Measurements from ENCODE around the gene PRSS21.

PRSS21 gene

GRCh38 chr16:2779978-2780898 lies 36.8 kb upstream of the PRSS21 start:
- no peak for DNase-seq

GRCh38 chr16:2782583-2783351 lies 34.3 kb upstream of the PRSS21 start:
- no peak for DNase-seq

- no peak for DNase-seq
Measured at GRCh38 chr16:2783581-2784357, 33.3 kb upstream of the PRSS21 start.

GRCh38 chr16:2784358-2785100 lies 32.5 kb upstream of the PRSS21 start:
- DNase-seq, result no peak

- no peak for DNase-seq
Measured at GRCh38 chr16:2785101-2785991, 31.7 kb upstream of the PRSS21 start.

GRCh38 chr16:2786061-2786825 lies 30.8 kb upstream of the PRSS21 start:
- no peak for DNase-seq

GRCh38 chr16:2786826-2787151 lies 30.2 kb upstream of the PRSS21 start:
- no peak for DNase-seq

- DNase-seq, result no peak
Measured at GRCh38 chr16:2787406-2787805, 29.6 kb upstream of the PRSS21 start, which contains the start of gene PRSS33. Gene PRSS33 (minus strand): TSS chr16:2787560. CDS start chr16:2786547, 1,013 bp downstream.

GRCh38 chr16:2787961-2788360 lies 29.1 kb upstream of the PRSS21 start:
- no peak for DNase-seq

- DNase-seq, result no peak
Measured at GRCh38 chr16:2790631-2791030, 26.4 kb upstream of the PRSS21 start.

- DNase-seq, result no peak
Measured at GRCh38 chr16:2791174-2791573, 25.9 kb upstream of the PRSS21 start.

GRCh38 chr16:2792940-2793339 lies 24.1 kb upstream of the PRSS21 start:
- DNase-seq, result no peak

- no peak for DNase-seq
Measured at GRCh38 chr16:2795395-2796143, 21.5 kb upstream of the PRSS21 start.

- DNase-seq, result no peak
Measured at GRCh38 chr16:2798723-2799204, 18.3 kb upstream of the PRSS21 start.

GRCh38 chr16:2799205-2799858 lies 17.7 kb upstream of the PRSS21 start:
- no peak for DNase-seq

GRCh38 chr16:2799859-2800226 lies 17.2 kb upstream of the PRSS21 start:
- DNase-seq, result no peak

- DNase-seq, result no peak
Measured at GRCh38 chr16:2803545-2804195, 13.4 kb upstream of the PRSS21 start.

GRCh38 chr16:2804728-2805127 lies 12.3 kb upstream of the PRSS21 start:
- no peak for DNase-seq

GRCh38 chr16:2806286-2806685 lies 10.8 kb upstream of the PRSS21 start:
- DNase-seq, result no peak

Data from NCI-H226 (cell line).